H9 (cell line): ENCODE results near the gene TUBGCP6. TPM values are rescaled to one million over a fixed set of nuclear protein-coding genes. Genes with fewer than 3 reads are reported as not detected.

Experiments
- DNase-seq: peaks from one replicate; pipeline ENCODE4 v3.0.0-alpha.2; 2017
- H2AFZ ChIP-seq: one replicate; pipeline ENCODE4 v1.6.1; 2013; ENCODE audit warnings: mild to moderate bottlenecking, low read length, control low read depth, moderate library complexity
- H2AK5ac ChIP-seq: 2 replicates; pipeline ENCODE4 v1.6.1; 2013; ENCODE audit warnings: low read length, control low read depth, mixed read lengths; ENCODE audit not compliant: insufficient read length
- H2BK120ac ChIP-seq: one replicate; pipeline ENCODE4 v1.6.1; 2013; ENCODE audit warnings: low read depth, mild to moderate bottlenecking, low read length, control low read depth, inconsistent platforms; ENCODE audit not compliant: poor library complexity, severe bottlenecking
- H2BK12ac ChIP-seq: 2 replicates; pipeline ENCODE4 v1.6.1; 2013; ENCODE audit warnings: low read length, control low read depth, mixed read lengths, low read depth; ENCODE audit not compliant: insufficient read length
- H2BK15ac ChIP-seq: 2 replicates; pipeline ENCODE4 v1.6.1; 2013; ENCODE audit warnings: low read depth, low read length, control low read depth
- H2BK20ac ChIP-seq: one replicate; pipeline ENCODE4 v1.6.1; 2013; ENCODE audit warnings: low read depth, mild to moderate bottlenecking, low read length, control low read depth, inconsistent platforms; ENCODE audit not compliant: poor library complexity, severe bottlenecking
- H2BK5ac ChIP-seq: 2 replicates; pipeline ENCODE4 v1.6.1; 2013; ENCODE audit warnings: low read length, control low read depth, mixed read lengths; ENCODE audit not compliant: insufficient read length
- H3K14ac ChIP-seq: 2 replicates; pipeline ENCODE4 v1.6.1; 2013; ENCODE audit warnings: low read length, control low read depth; ENCODE audit not compliant: insufficient read depth
- H3K18ac ChIP-seq: 2 replicates; pipeline ENCODE4 v1.6.1; 2013; ENCODE audit warnings: low read depth, mild to moderate bottlenecking, mixed read lengths, low read length, control low read depth; ENCODE audit not compliant: insufficient read length
- H3K23ac ChIP-seq: 2 replicates; pipeline ENCODE4 v1.6.1; 2013; ENCODE audit warnings: low read length, control low read depth, mixed read lengths, low read depth; ENCODE audit not compliant: insufficient read length
- H3K23me2 ChIP-seq: 2 replicates; pipeline ENCODE4 v1.6.1; 2013; ENCODE audit warnings: low read depth, mild to moderate bottlenecking, mixed read lengths, low read length, control low read depth; ENCODE audit not compliant: insufficient read length, poor library complexity, severe bottlenecking
- H3K27ac ChIP-seq: 2 replicates; pipeline ENCODE4 v1.5.1; 2013; ENCODE audit warnings: low read length, control low read depth, mixed read lengths, low read depth; ENCODE audit not compliant: insufficient read length
- H3K27me3 ChIP-seq: 2 replicates; pipeline ENCODE4 v1.6.1; 2013; ENCODE audit warnings: low read length, control low read depth, inconsistent platforms; ENCODE audit not compliant: insufficient read depth
- H3K4ac ChIP-seq: 2 replicates; pipeline ENCODE4 v1.6.1; 2013; ENCODE audit warnings: low read depth, mild to moderate bottlenecking, control low read depth, inconsistent platforms, low read length, moderate library complexity
- H3K4me1 ChIP-seq: 2 replicates; pipeline ENCODE4 v1.6.1; 2013; ENCODE audit warnings: low read length, control low read depth, inconsistent platforms; ENCODE audit not compliant: insufficient read depth
- H3K4me2 ChIP-seq: 2 replicates; pipeline ENCODE4 v1.6.1; 2013; ENCODE audit warnings: low read length, control low read depth, mixed read lengths; ENCODE audit not compliant: insufficient read length, insufficient read depth
- H3K56ac ChIP-seq: 2 replicates; pipeline ENCODE4 v1.6.1; 2013; ENCODE audit warnings: low read depth, mild to moderate bottlenecking, mixed read lengths, low read length, control low read depth; ENCODE audit not compliant: insufficient read length
- H3K79me1 ChIP-seq: 2 replicates; pipeline ENCODE4 v1.6.1; 2013; ENCODE audit warnings: low read depth, mild to moderate bottlenecking, moderate library complexity, low read length, control low read depth, inconsistent platforms; ENCODE audit not compliant: insufficient read depth, poor library complexity, severe bottlenecking
- H3K79me2 ChIP-seq: 2 replicates; pipeline ENCODE4 v1.6.1; 2013; ENCODE audit warnings: low read length, control low read depth, inconsistent platforms; ENCODE audit not compliant: insufficient read depth
- H3K9ac ChIP-seq: 2 replicates; pipeline ENCODE4 v1.6.1; 2013; ENCODE audit warnings: low read length, control low read depth, mixed read lengths; ENCODE audit not compliant: insufficient read length; ENCODE audit errors: extremely low read depth
- H3K9me3 ChIP-seq: one replicate; pipeline ENCODE4 v1.6.1; 2013; ENCODE audit warnings: low read depth, low read length, inconsistent platforms; ENCODE audit not compliant: control insufficient read depth
- H3T11ph ChIP-seq: one replicate; pipeline ENCODE4 v1.6.1; 2013; ENCODE audit warnings: mild to moderate bottlenecking, low read length, control low read depth, inconsistent platforms
- H4K20me1 ChIP-seq: one replicate; pipeline ENCODE4 v1.6.1; 2013; ENCODE audit not compliant: control insufficient read depth, insufficient read length, insufficient read depth
- H4K5ac ChIP-seq: 2 replicates; pipeline ENCODE4 v1.6.1; 2013; ENCODE audit warnings: low read depth, mild to moderate bottlenecking, mixed read lengths, low read length, control low read depth; ENCODE audit not compliant: insufficient read length
- H4K8ac ChIP-seq: replicated peaks from 2 replicates; pipeline ENCODE4 v1.6.1; 2013; ENCODE audit warnings: low read length, control low read depth, mixed read lengths, low read depth; ENCODE audit not compliant: insufficient read length
- H4K91ac ChIP-seq: 2 replicates; pipeline ENCODE4 v1.6.1; 2013; ENCODE audit warnings: low read depth, mild to moderate bottlenecking, moderate library complexity, mixed read lengths, low read length, control low read depth; ENCODE audit not compliant: insufficient read length
- H3K27ac Mint-ChIP-seq, 3 experiments: 2 replicates in 2 of 3; 3 replicates in 1 of 3; pipeline ENCODE4 v1.8.0; 2020 to 2021; ENCODE audit warnings: mixed read lengths in 3 of 3, mild to moderate bottlenecking in 1 of 3, moderate library complexity in 1 of 3
- H3K27me3 Mint-ChIP-seq: 2 replicates; pipeline ENCODE4 v1.8.0; 2021; ENCODE audit warnings: low read depth, mild to moderate bottlenecking, moderate library complexity, mixed read lengths
- H3K36me3 Mint-ChIP-seq, 3 experiments: 2 replicates in 2 of 3; 3 replicates in 1 of 3; pipeline ENCODE4 v1.8.0; 2020 to 2021; ENCODE audit warnings: low read depth in 3 of 3, mixed read lengths in 3 of 3; ENCODE audit not compliant: insufficient read depth in 1 of 3
- H3K4me1 Mint-ChIP-seq, 2 experiments: 2 replicates each; pipeline ENCODE4 v1.8.0; 2020; ENCODE audit warnings: mixed read lengths in 2 of 2
- H3K4me3 Mint-ChIP-seq, 2 experiments: 2 replicates in 1 of 2; 3 replicates in 1 of 2; pipeline ENCODE4 v1.8.0; 2020 to 2021; ENCODE audit warnings: mild to moderate bottlenecking in 2 of 2, mixed read lengths in 2 of 2, moderate library complexity in 1 of 2
- H3K9me3 Mint-ChIP-seq, 2 experiments: 2 replicates in 1 of 2; 3 replicates in 1 of 2; pipeline ENCODE4 v1.8.0; 2020; ENCODE audit warnings: mild to moderate bottlenecking in 2 of 2, mixed read lengths in 2 of 2, moderate library complexity in 1 of 2
- CTCF ChIP-seq: fragments of 200-600 bp; sonication (generic); conservative IDR thresholded peaks from 3 replicates; pipeline ENCODE4 v1.8.0; 2021; ENCODE audit warnings: antibody characterized with exemption, mild to moderate bottlenecking
- WGBS: extraction: QIAGEN DNeasy Blood & Tissue Kit; methylation state at CpG from one replicate; pipeline ENCODE4 v1.1.7; 2013; ENCODE audit warnings: missing lambda C conversion rate, low lambda C conversion rate, mixed read lengths; ENCODE audit not compliant: insufficient read length; ENCODE audit errors: extremely low coverage; 5-methylcytosine and 5-hydroxymethylcytosine counted together
- total RNA-seq: library from RNA; stranded (reverse); gene quantifications from 2 replicates; pipeline ENCODE4 v1.2.1, GENCODE V29; 2021

The TUBGCP6 gene
- total RNA-seq, 1 experiment from 2014 or later = 29.0 TPM

DNA sequence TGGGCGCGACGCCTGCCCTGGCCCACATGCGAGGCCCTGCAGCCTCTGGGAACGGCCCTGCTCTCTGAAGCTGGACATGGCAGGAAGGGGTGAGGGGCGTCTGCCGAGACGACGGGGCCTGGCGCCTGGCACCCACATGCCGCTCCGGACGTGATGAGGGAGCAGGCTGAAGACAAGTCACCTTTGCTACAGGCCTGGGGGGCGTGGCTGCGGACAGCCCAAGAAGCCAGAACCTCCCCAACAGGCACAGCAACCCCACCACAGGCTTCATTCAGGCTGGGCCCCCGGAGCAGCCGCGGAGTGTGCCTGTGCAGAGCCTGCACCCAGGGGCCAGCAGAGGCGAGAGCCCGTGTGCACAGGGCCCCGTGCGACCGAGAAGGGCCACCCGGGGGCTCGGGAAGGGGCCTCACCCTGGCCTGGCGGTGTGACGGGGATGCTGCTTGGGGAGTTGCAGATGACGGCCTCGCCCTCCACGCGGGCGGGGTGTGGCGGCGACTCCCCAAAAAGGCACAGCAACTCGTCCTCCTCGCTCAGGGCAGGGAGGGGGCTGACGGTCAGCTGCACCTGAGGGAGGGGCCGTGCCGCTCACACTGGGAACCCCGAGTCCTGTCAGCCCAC is 42.0 kb upstream of the TUBGCP6 start:
- H3K4ac ChIP-seq = no peak overlapping the region
- Mint-ChIP-seq H3K9me3 (no peaks in the 10 kb centered on the region), H3K4me1 (no peaks in the 10 kb centered on the region), H3K27me3 (no peaks in the 10 kb centered on the region), H3K36me3 (peaks cover 11 to 34% (median 30%) of the 10 kb centered on the region in 3 experiments; a peak in 6 of 7 replicates), H3K4me3 (no peak overlapping the region), H3K27ac (no peak overlapping the region)
- no peak overlapping the region for H4K91ac ChIP-seq
- no peaks in the 10 kb centered on the region for H3K79me1 ChIP-seq
- no peak overlapping the region for H3K14ac ChIP-seq
- H3K4me1 ChIP-seq = no peaks in the 10 kb centered on the region
- no peak for DNase-seq
- no peak overlapping the region for H2BK5ac ChIP-seq
- no peak overlapping the region for H2AFZ ChIP-seq
- no peak overlapping the region for H2BK12ac ChIP-seq
- H3K27ac ChIP-seq = no peak overlapping the region
- no peak overlapping the region for H2BK15ac ChIP-seq
- no peaks in the 10 kb centered on the region for H3K9me3 ChIP-seq
- H3K23me2 ChIP-seq = peaks cover 3% of the 10 kb centered on the region
- no peak overlapping the region for H3K23ac ChIP-seq
- H3K18ac ChIP-seq = no peak overlapping the region
- H3T11ph ChIP-seq = no peak overlapping the region
- no peaks in the 10 kb centered on the region for H4K20me1 ChIP-seq
- H2BK20ac ChIP-seq = no peak overlapping the region
- no peak for TF ChIP-seq CTCF
- no peak overlapping the region for H4K5ac ChIP-seq
- no peak overlapping the region for H2AK5ac ChIP-seq
- H3K9ac ChIP-seq = no peak overlapping the region
- H3K56ac ChIP-seq = no peak overlapping the region
- H2BK120ac ChIP-seq = no peak overlapping the region
- no CpG with 5 or more reads among the region's 40 CpGs for WGBS
- no peaks in the 10 kb centered on the region for H3K27me3 ChIP-seq
- H3K4me2 ChIP-seq = no peak overlapping the region
- no peak overlapping the region for H4K8ac ChIP-seq
- H3K79me2 ChIP-seq = peaks cover 3% of the 10 kb centered on the region; the same call in 1 of the 2 replicates
